HepG2 (cell line): ENCODE results near the gene PLA2G4B. TPM values are rescaled to one million over a fixed set of nuclear protein-coding genes. Genes with fewer than 3 reads are reported as not detected.

Experiments
- ATAC-seq: fragments of 200-7000 bp; cut with Tn5 transposase; 3 replicates; pipeline ENCODE4 v1.9.1; 2020; ENCODE audit warnings: mild to moderate bottlenecking, moderate library complexity
- BruUV-seq: library from RNA; stranded (reverse); fragments of 400-500 nt; replicated peaks from 2 replicates; lab custom pipeline; 2021; lab: Mats Ljungman, UMichigan
- CTCF ChIA-PET: fragments of 300-600 bp; formaldehyde crosslinking; extraction: SDS; loops from one replicate; lab custom pipeline; 2021; ENCODE audit warnings: low total read pairs, inconsistent platforms, low intra/inter-chr PET ratio; lab: Yijun Ruan, JAX
- POLR2A ChIA-PET: fragments of 350-600 bp; sonication (Branson Sonifier 250); formaldehyde crosslinking; loops from one replicate; lab custom pipeline; 2020; ENCODE audit warnings: antibody characterized with exemption, inconsistent platforms; lab: Yijun Ruan, JAX
- DNase-seq: peaks from one replicate; pipeline ENCODE4 v3.0.0-alpha.2; 2015; ENCODE audit warnings: low spot score
- FAIRE-seq: peaks from 3 replicates; lab custom pipeline; 2011; peaks lifted over from hg19 to GRCh38; lab: Jason Lieb, UNC
- H2AFZ ChIP-seq: one replicate; pipeline ENCODE4 v1.6.1; 2011; ENCODE audit warnings: low read length, inconsistent platforms
- H3K27ac ChIP-seq: fragments of 300-600 bp; 3 replicates; pipeline ENCODE4 v1.8.0; 2011; ENCODE audit warnings: mixed run types, mild to moderate bottlenecking, mixed read lengths, low read length, inconsistent platforms; ENCODE audit not compliant: insufficient read depth; ENCODE audit errors: extremely low read length
- H3K27me3 ChIP-seq, 2 experiments: fragments of 200-600 bp in 1 of 2; 2 replicates in 1 of 2; 3 replicates in 1 of 2; pipeline versions ENCODE4 v1.6.0 to v1.8.0; 2011; ENCODE audit warnings: low read length in 2 of 2, mild to moderate bottlenecking in 2 of 2, moderate library complexity in 2 of 2, inconsistent platforms in 1 of 2; ENCODE audit not compliant: insufficient read depth in 2 of 2, control insufficient read depth in 1 of 2
- H3K36me3 ChIP-seq, 2 experiments: fragments of 200-600 bp in 1 of 2; replicated peaks in 1 of 2; 2 replicates in 1 of 2; 3 replicates in 1 of 2; pipeline versions ENCODE4 v1.5.1 to v1.8.0; 2011; ENCODE audit warnings: low read length in 2 of 2, inconsistent platforms in 1 of 2; ENCODE audit not compliant: insufficient read depth in 2 of 2, control insufficient read depth in 1 of 2
- H3K4me1 ChIP-seq: 2 replicates; pipeline ENCODE4 v1.5.1; 2012; ENCODE audit warnings: low read length, inconsistent platforms; ENCODE audit not compliant: insufficient read depth
- H3K4me2 ChIP-seq: 2 replicates; pipeline ENCODE4 v1.6.0; 2011; ENCODE audit warnings: low read depth, low read length, inconsistent platforms
- H3K4me3 ChIP-seq, 3 experiments: fragments of 200-600 bp in 1 of 3; sonication (generic), shearing (Covaris generic) in 1 of 3; replicated peaks in 1 of 3; 2 replicates each; pipeline ENCODE4 v1.5.1; 2011 to 2016; ENCODE audit warnings: low read length in 3 of 3, inconsistent platforms in 2 of 3, low read depth in 2 of 3, mild to moderate bottlenecking in 2 of 3, control low read depth in 1 of 3, mixed read lengths in 1 of 3; ENCODE audit not compliant: insufficient read depth in 1 of 3
- H3K79me2 ChIP-seq: one replicate; pipeline ENCODE4 v1.6.1; 2011; ENCODE audit warnings: low read length, inconsistent platforms; ENCODE audit not compliant: insufficient read depth
- H3K9ac ChIP-seq: 2 replicates; pipeline ENCODE4 v1.6.0; 2011; ENCODE audit warnings: mild to moderate bottlenecking, low read depth, low read length, inconsistent platforms; ENCODE audit not compliant: insufficient read depth
- H3K9me3 ChIP-seq: 2 replicates; pipeline ENCODE4 v1.5.1; 2012; ENCODE audit warnings: mild to moderate bottlenecking, low read length
- H4K20me1 ChIP-seq: 2 replicates; pipeline ENCODE4 v1.6.0; 2011; ENCODE audit warnings: inconsistent platforms, mild to moderate bottlenecking, low read length, moderate library complexity; ENCODE audit not compliant: insufficient read depth
- MXD4 ChIP-seq: IDR thresholded peaks from 2 replicates; pipeline ENCODE4 v1.6.1; 2016; ENCODE audit warnings: mild to moderate bottlenecking, missing biosample characterization, missing genetic modification reagents
- NFRKB ChIP-seq: fragments of 450-650 bp; IDR thresholded peaks from 2 replicates; pipeline ENCODE4 v1.6.1; 2017
- REXO4 ChIP-seq: sonication (generic); formaldehyde crosslinking; IDR thresholded peaks from 2 replicates; pipeline ENCODE4 v1.8.0; 2022; ENCODE audit warnings: missing genetic modification reagents, mild to moderate bottlenecking, borderline replicate concordance
- ZNF556 ChIP-seq: sonication (generic); formaldehyde crosslinking; IDR thresholded peaks from 2 replicates; pipeline ENCODE4 v1.4.0; 2020; ENCODE audit warnings: mild to moderate bottlenecking, missing genetic modification reagents, borderline replicate concordance
- ZNF839 ChIP-seq: sonication (generic); formaldehyde crosslinking; IDR thresholded peaks from 2 replicates; pipeline ENCODE4 v1.4.0; 2020; ENCODE audit warnings: missing genetic modification reagents, mild to moderate bottlenecking, borderline replicate concordance
- WGBS: methylation state at CpG from one replicate; pipeline ENCODE4 v1.1.6; 2017; ENCODE audit warnings: low lambda C conversion rate; 5-methylcytosine and 5-hydroxymethylcytosine counted together
- in situ Hi-C: cut with HindIII; loops from 2 replicates; pipeline ENCODE4 v1.10.0; 2017; ENCODE audit warnings: low pct_unique_long_range_greater_than_20kb; ENCODE audit not compliant: extremely low pct_ligation_motif_present
- intact Hi-C: fragments of 100-400 bp; cut with micrococcal nuclease; formaldehyde crosslinking; loops from one replicate; pipeline ENCODE4 v1.10.0; 2022; ENCODE audit not compliant: unreplicated experiment
- polyA plus RNA-seq, 8 experiments: library from polyadenylated mRNA; depleted of rRNA in 3 of 8; stranded (reverse) in 7 of 8; unstranded in 1 of 8; fragments of >200 nt; fragmentation: Illumina TruSeq in 4 of 8; extraction: Trizol in 4 of 8; gene quantifications; 2 replicates each; pipeline versions ENCODE4 v1.2.1 to v1.2.3, GENCODE V29; 2011 to 2016; ENCODE audit warnings: low read depth in 4 of 8, missing spikeins in 1 of 8, mixed read lengths in 1 of 8; ENCODE audit not compliant: insufficient read depth in 1 of 8
- total RNA-seq, 5 experiments: library from RNA; depleted of rRNA; stranded (reverse); fragments of >200 nt; fragmentation: Illumina TruSeq; extraction: Trizol; gene quantifications; 2 replicates each; pipeline ENCODE4 v1.2.3, GENCODE V29; 2016; ENCODE audit warnings: low read depth in 1 of 5
- TF ChIP-seq, protein P1 (sequence below): sonication (generic); formaldehyde crosslinking; IDR thresholded peaks from 2 replicates; pipeline ENCODE4 v1.4.0; 2020; ENCODE audit warnings: missing genetic modification reagents
- TF ChIP-seq, protein P2 (sequence below): IDR thresholded peaks from 2 replicates; pipeline ENCODE4 v1.6.1; 2016; ENCODE audit warnings: low read depth, borderline replicate concordance

The PLA2G4B gene
- total and polyA plus RNA-seq, 2 of the 13 experiments (the other 11 are each of a cell fraction or from before 2014, with no cell fraction given), result 5.1 to 8.0 TPM

DNA sequence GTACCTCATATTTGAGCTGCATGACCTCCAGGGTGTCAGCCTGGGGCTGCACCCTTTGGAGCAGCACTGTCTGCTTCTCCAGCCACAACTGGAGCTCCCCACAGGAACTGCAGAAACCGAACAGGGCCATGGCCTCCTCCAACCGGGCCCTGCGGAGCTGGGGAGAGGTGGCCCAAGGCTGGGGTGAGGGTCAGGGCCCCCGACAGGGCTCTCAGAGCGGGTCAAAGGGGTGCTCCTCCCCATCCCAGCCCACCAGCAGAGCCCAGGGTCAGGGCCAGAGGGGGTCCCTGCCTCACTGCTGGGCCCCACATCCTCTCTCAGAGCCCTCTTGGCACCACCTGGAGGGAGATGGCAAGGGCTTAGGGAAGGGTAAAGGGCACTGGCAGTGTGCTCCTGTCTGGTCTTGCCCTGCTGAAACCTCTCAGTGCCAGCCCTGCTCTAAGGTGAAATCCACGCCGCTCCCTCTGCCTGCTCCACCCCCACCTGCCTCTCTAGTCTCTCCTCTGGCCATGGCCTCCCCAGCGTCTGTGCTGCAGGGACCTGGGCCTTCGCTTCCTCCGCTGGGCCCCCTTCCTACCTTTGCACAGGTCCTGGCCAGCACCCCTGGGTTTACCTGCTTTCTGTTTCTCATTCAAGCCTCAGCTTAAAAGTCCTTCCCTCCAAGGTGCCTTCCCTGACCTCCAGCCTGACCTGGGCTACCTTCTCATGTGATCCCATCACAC is 41.7 kb downstream of the PLA2G4B start:
- Histone ChIP-seq H3K36me3 (no peaks in the 10 kb centered on the region), H3K27ac (no peak overlapping the region), H3K9ac (no peak overlapping the region), H2AFZ (no peak overlapping the region), H3K9me3 (no peaks in the 10 kb centered on the region), H3K4me2 (no peak overlapping the region), H3K27me3 (peaks cover 12 to 61% of the 10 kb centered on the region in 2 experiments; a peak in 4 of 5 replicates), H4K20me1 (0 out of 2 replicates have a peak, but pooled peaks cover 3% of the 10 kb centered on the region), H3K4me3 (no peak overlapping the region), H3K4me1 (peaks cover 17% of the 10 kb centered on the region; the same call in 1 of the 2 replicates), H3K79me2 (no peaks in the 10 kb centered on the region)
- WGBS, result 37% methylated on average over 5 of the region's 10 CpGs
- no TSS peak for BruUV-seq
- FAIRE-seq (no peak), ATAC-seq (no peak), DNase-seq (no peak)
- intact Hi-C loops (no loop called here), in situ Hi-C loops (no loop called here)
- ChIA-PET CTCF (no interaction called here), POLR2A (interaction anchor here (1.4 kb wide), 1 partner anchor 12 kb away, joined by 3 read pairs; no protein-coding TSS in a partner anchor)
- TF ChIP-seq REXO4 (CRISPR knock-in tag), result no peak
- TF ChIP-seq NFRKB, result no peak
- TF ChIP-seq, protein P1, sequence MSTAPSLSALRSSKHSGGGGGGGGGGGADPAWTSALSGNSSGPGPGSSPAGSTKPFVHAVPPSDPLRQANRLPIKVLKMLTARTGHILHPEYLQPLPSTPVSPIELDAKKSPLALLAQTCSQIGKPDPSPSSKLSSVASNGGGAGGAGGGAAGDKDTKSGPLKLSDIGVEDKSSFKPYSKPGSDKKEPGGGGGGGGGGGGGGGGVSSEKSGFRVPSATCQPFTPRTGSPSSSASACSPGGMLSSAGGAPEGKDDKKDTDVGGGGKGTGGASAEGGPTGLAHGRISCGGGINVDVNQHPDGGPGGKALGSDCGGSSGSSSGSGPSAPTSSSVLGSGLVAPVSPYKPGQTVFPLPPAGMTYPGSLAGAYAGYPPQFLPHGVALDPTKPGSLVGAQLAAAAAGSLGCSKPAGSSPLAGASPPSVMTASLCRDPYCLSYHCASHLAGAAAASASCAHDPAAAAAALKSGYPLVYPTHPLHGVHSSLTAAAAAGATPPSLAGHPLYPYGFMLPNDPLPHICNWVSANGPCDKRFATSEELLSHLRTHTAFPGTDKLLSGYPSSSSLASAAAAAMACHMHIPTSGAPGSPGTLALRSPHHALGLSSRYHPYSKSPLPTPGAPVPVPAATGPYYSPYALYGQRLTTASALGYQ (CRISPR knock-in tag), result no peak
- no peak for TF ChIP-seq ZNF556 (CRISPR knock-in tag)
- no peak for TF ChIP-seq ZNF839 (CRISPR knock-in tag)
- TF ChIP-seq MXD4 (CRISPR knock-in tag), result no peak
- TF ChIP-seq, protein P2, sequence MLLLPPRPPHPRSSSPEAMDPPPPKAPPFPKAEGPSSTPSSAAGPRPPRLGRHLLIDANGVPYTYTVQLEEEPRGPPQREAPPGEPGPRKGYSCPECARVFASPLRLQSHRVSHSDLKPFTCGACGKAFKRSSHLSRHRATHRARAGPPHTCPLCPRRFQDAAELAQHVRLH (CRISPR knock-in tag), result no peak
